Measurements from ENCODE around the gene RARA. TPM values are rescaled to one million over a fixed set of nuclear protein-coding genes. Genes with fewer than 3 reads are reported as not detected.

Gene RARA
- total RNA-seq, 2 donors from 2014 or later, result 43.7 to 61.9 TPM

GRCh38 chr17:40338058-40338457 is 29.1 kb downstream of the RARA start:
- peak; percentile 71 for ATAC-seq (replicated peaks)
- H3K27ac Mint-ChIP-seq, result peak overlapping the region; percentile 84
- H3K4me3 Mint-ChIP-seq, result peak overlapping the region; percentile 54

GRCh38 chr17:40338941-40339649 is 30.1 kb downstream of the RARA start:
- Mint-ChIP-seq H3K36me3 (ENCODE audit: low read depth) (peaks cover 48% of the 10 kb centered on the region), H3K4me1 (peaks cover 37% of the 10 kb centered on the region), H3K27me3 (no peaks in the 10 kb centered on the region), H3K27ac (peak overlapping the region; percentile 70), H3K9me3 (no peaks in the 10 kb centered on the region), H3K4me3 (peak overlapping the region; percentile 3)
- no peak for ATAC-seq (replicated peaks)

More at GRCh38 chr17:40338058-40338457, 29.1 kb downstream of the RARA start:
- Mint-ChIP-seq H3K36me3 (ENCODE audit: low read depth) (peaks cover 47% of the 10 kb centered on the region), H3K4me1 (peaks cover 37% of the 10 kb centered on the region), H3K9me3 (no peaks in the 10 kb centered on the region), H3K27me3 (no peaks in the 10 kb centered on the region)

GRCh38 chr17:40340327-40340726 is 31.3 kb downstream of the RARA start:
- no peak for ATAC-seq (replicated peaks)
- H3K36me3 Mint-ChIP-seq (ENCODE audit: low read depth), result peaks cover 40% of the 10 kb centered on the region
- H3K4me3 Mint-ChIP-seq, result peak overlapping the region; percentile 81
- H3K9me3 Mint-ChIP-seq, result no peaks in the 10 kb centered on the region
- H3K27ac Mint-ChIP-seq, result peak overlapping the region; percentile 82
- H3K4me1 Mint-ChIP-seq, result peaks cover 35% of the 10 kb centered on the region
- H3K27me3 Mint-ChIP-seq, result no peaks in the 10 kb centered on the region

- peak; percentile 89 for ATAC-seq (replicated peaks)
- H3K36me3 Mint-ChIP-seq (ENCODE audit: low read depth), result peaks cover 39% of the 10 kb centered on the region
- H3K4me3 Mint-ChIP-seq, result peak overlapping the region; percentile 81
- no peaks in the 10 kb centered on the region for H3K9me3 Mint-ChIP-seq
- peak overlapping the region; percentile 82 for H3K27ac Mint-ChIP-seq
- no peaks in the 10 kb centered on the region for H3K27me3 Mint-ChIP-seq
- peaks cover 38% of the 10 kb centered on the region for H3K4me1 Mint-ChIP-seq
Measured at GRCh38 chr17:40340880-40341807, 32.2 kb downstream of the RARA start.

GRCh38 chr17:40341808-40342503 is 33.0 kb downstream of the RARA start:
- Mint-ChIP-seq H3K9me3 (no peaks in the 10 kb centered on the region), H3K27ac (no peak overlapping the region), H3K4me1 (peaks cover 41% of the 10 kb centered on the region), H3K36me3 (ENCODE audit: low read depth) (peaks cover 42% of the 10 kb centered on the region), H3K27me3 (no peaks in the 10 kb centered on the region), H3K4me3 (peak overlapping the region; percentile 81)
- no peak for ATAC-seq (replicated peaks)

GRCh38 chr17:40342504-40343218 is 33.7 kb downstream of the RARA start:
- no peaks in the 10 kb centered on the region for H3K9me3 Mint-ChIP-seq
- peaks cover 39% of the 10 kb centered on the region for H3K4me1 Mint-ChIP-seq
- peak overlapping the region; percentile 81 for H3K4me3 Mint-ChIP-seq
- peak overlapping the region; percentile 50 for H3K27ac Mint-ChIP-seq
- no peak for ATAC-seq (replicated peaks)
- no peaks in the 10 kb centered on the region for H3K27me3 Mint-ChIP-seq
- peaks cover 46% of the 10 kb centered on the region for H3K36me3 Mint-ChIP-seq (ENCODE audit: low read depth)

GRCh38 chr17:40343219-40344119 is 34.5 kb downstream of the RARA start:
- no peaks in the 10 kb centered on the region for H3K27me3 Mint-ChIP-seq
- peaks cover 51% of the 10 kb centered on the region for H3K36me3 Mint-ChIP-seq (ENCODE audit: low read depth)
- H3K27ac Mint-ChIP-seq, result peak overlapping the region; percentile 50
- no peak for ATAC-seq (replicated peaks)
- peak overlapping the region; percentile 81 for H3K4me3 Mint-ChIP-seq
- H3K4me1 Mint-ChIP-seq, result peaks cover 33% of the 10 kb centered on the region
- no peaks in the 10 kb centered on the region for H3K9me3 Mint-ChIP-seq

- Mint-ChIP-seq H3K4me3 (peak overlapping the region; percentile 81), H3K9me3 (no peaks in the 10 kb centered on the region), H3K27me3 (no peaks in the 10 kb centered on the region), H3K27ac (peak overlapping the region; percentile 92), H3K36me3 (ENCODE audit: low read depth) (peaks cover 55% of the 10 kb centered on the region), H3K4me1 (peaks cover 35% of the 10 kb centered on the region)
- ATAC-seq (replicated peaks), result no peak
Measured at GRCh38 chr17:40344421-40345160, 35.6 kb downstream of the RARA start.

- peaks cover 33% of the 10 kb centered on the region for H3K4me1 Mint-ChIP-seq
- H3K27me3 Mint-ChIP-seq, result no peaks in the 10 kb centered on the region
- H3K36me3 Mint-ChIP-seq (ENCODE audit: low read depth), result peaks cover 55% of the 10 kb centered on the region
- peak overlapping the region; percentile 81 for H3K4me3 Mint-ChIP-seq
- ATAC-seq (replicated peaks), result peak; percentile 13
- peak overlapping the region; percentile 92 for H3K27ac Mint-ChIP-seq
- no peaks in the 10 kb centered on the region for H3K9me3 Mint-ChIP-seq
Measured at GRCh38 chr17:40345161-40345993, 36.4 kb downstream of the RARA start.

- Mint-ChIP-seq H3K4me1 (peaks cover 30% of the 10 kb centered on the region), H3K27ac (peak overlapping the region; percentile 84)
Measured at GRCh38 chr17:40345994-40346764, 37.2 kb downstream of the RARA start.

GRCh38 chr17:40346765-40347158 is 37.8 kb downstream of the RARA start:
- Mint-ChIP-seq H3K27ac (peak overlapping the region; percentile 84), H3K27me3 (no peaks in the 10 kb centered on the region), H3K9me3 (no peaks in the 10 kb centered on the region), H3K36me3 (ENCODE audit: low read depth) (peaks cover 52% of the 10 kb centered on the region), H3K4me1 (peaks cover 29% of the 10 kb centered on the region), H3K4me3 (peak overlapping the region; percentile 81)
- peak; percentile 30 for ATAC-seq (replicated peaks)

More at GRCh38 chr17:40345994-40346764, 37.2 kb downstream of the RARA start:
- Mint-ChIP-seq H3K9me3 (no peaks in the 10 kb centered on the region), H3K27me3 (no peaks in the 10 kb centered on the region), H3K36me3 (ENCODE audit: low read depth) (peaks cover 50% of the 10 kb centered on the region), H3K4me3 (peak overlapping the region; percentile 81)
- ATAC-seq (replicated peaks), result no peak
